IMR-90 (cell line): ENCODE measurements around the gene CDKL5. TPM values are rescaled to one million over a fixed set of nuclear protein-coding genes. Genes with fewer than 3 reads are reported as not detected.

Source experiments
- ATAC-seq: fragments of 200-7000 bp; cut with Tn5 transposase; 2 replicates; pipeline ENCODE4 v1.9.1; 2020; ENCODE audit warnings: low read depth, mild to moderate bottlenecking, moderate library complexity
- BruUV-seq: library from RNA; stranded (reverse); fragments of 400-500 nt; replicated peaks from 2 replicates; lab custom pipeline; 2021; lab: Mats Ljungman, UMichigan
- CTCF ChIA-PET: fragments of 300-600 bp; formaldehyde crosslinking; extraction: SDS; loops from one replicate; lab custom pipeline; 2021; ENCODE audit warnings: antibody characterized with exemption; lab: Yijun Ruan, JAX
- POLR2A ChIA-PET: fragments of 300-600 bp; sonication (Branson Sonifier 250); formaldehyde crosslinking; loops from one replicate; lab custom pipeline; 2022; ENCODE audit warnings: antibody characterized with exemption; ENCODE audit not compliant: unreplicated experiment; lab: Charles Lee
- DNase-seq: peaks from one replicate; pipeline ENCODE4 v3.0.0; 2013
- H2AFZ ChIP-seq: replicated peaks from 2 replicates; pipeline ENCODE3; 2013; ENCODE audit warnings: low read length, mild to moderate bottlenecking; ENCODE audit not compliant: poor library complexity
- H2AK5ac ChIP-seq: 2 replicates; pipeline ENCODE4 v1.6.1; 2013; ENCODE audit warnings: low read depth, low read length, inconsistent platforms
- H2AK9ac ChIP-seq: replicated peaks from 2 replicates; pipeline ENCODE3; 2013; ENCODE audit warnings: mild to moderate bottlenecking, low read depth, low read length, moderate library complexity; ENCODE audit not compliant: poor library complexity
- H2BK120ac ChIP-seq: 2 replicates; pipeline ENCODE4 v1.6.1; 2013; ENCODE audit warnings: low read depth, low read length, inconsistent platforms
- H2BK15ac ChIP-seq: 3 replicates; pipeline ENCODE4 v1.6.1; 2013; ENCODE audit warnings: low read depth, low read length, inconsistent platforms
- H2BK20ac ChIP-seq: 2 replicates; pipeline ENCODE4 v1.6.1; 2013; ENCODE audit warnings: low read depth, mild to moderate bottlenecking, inconsistent platforms, low read length, moderate library complexity
- H2BK5ac ChIP-seq: 2 replicates; pipeline ENCODE4 v1.6.1; 2013; ENCODE audit warnings: mild to moderate bottlenecking, low read depth, low read length, inconsistent platforms; ENCODE audit not compliant: poor library complexity, severe bottlenecking
- H3K14ac ChIP-seq: replicated peaks from 2 replicates; pipeline ENCODE4 v1.6.1; 2013; ENCODE audit warnings: low read depth, low read length, inconsistent platforms
- H3K18ac ChIP-seq: 2 replicates; pipeline ENCODE4 v1.6.1; 2013; ENCODE audit warnings: low read depth, low read length, control low read depth
- H3K23ac ChIP-seq: 2 replicates; pipeline ENCODE4 v1.6.1; 2013; ENCODE audit warnings: low read depth, low read length, inconsistent platforms
- H3K27ac ChIP-seq: 2 replicates; pipeline ENCODE4 v1.5.1; 2013; ENCODE audit warnings: mild to moderate bottlenecking, control low read depth, low read length; ENCODE audit not compliant: insufficient read depth
- H3K27me3 ChIP-seq: 2 replicates; pipeline ENCODE4 v1.6.1; 2013; ENCODE audit warnings: low read length; ENCODE audit not compliant: control insufficient read depth, insufficient read depth
- H3K36me3 ChIP-seq: 2 replicates; pipeline ENCODE4 v1.6.1; 2013; ENCODE audit warnings: low read length, mixed read lengths; ENCODE audit not compliant: control insufficient read depth, insufficient read depth
- H3K4ac ChIP-seq: 2 replicates; pipeline ENCODE4 v1.6.1; 2013; ENCODE audit warnings: low read depth, low read length, inconsistent platforms
- H3K4me1 ChIP-seq: 2 replicates; pipeline ENCODE4 v1.6.1; 2013; ENCODE audit warnings: low read length, mixed read lengths; ENCODE audit not compliant: control insufficient read depth, insufficient read depth
- H3K4me2 ChIP-seq: 2 replicates; pipeline ENCODE4 v1.6.1; 2013; ENCODE audit warnings: low read depth, mild to moderate bottlenecking, control low read depth, low read length, moderate library complexity
- H3K4me3 ChIP-seq: 2 replicates; pipeline ENCODE4 v1.5.1; 2013; ENCODE audit warnings: low read depth, mild to moderate bottlenecking, control low read depth, low read length, moderate library complexity; ENCODE audit not compliant: insufficient read depth
- H3K56ac ChIP-seq: 2 replicates; pipeline ENCODE4 v1.6.1; 2013; ENCODE audit warnings: low read length, inconsistent platforms; ENCODE audit not compliant: insufficient read depth; ENCODE audit errors: extremely low read depth
- H3K79me1 ChIP-seq, 2 experiments: 2 replicates each; pipeline ENCODE4 v1.6.1; 2013; ENCODE audit warnings: low read length in 2 of 2, inconsistent platforms in 1 of 2, low read depth in 1 of 2
- H3K9ac ChIP-seq: 2 replicates; pipeline ENCODE4 v1.6.1; 2013; ENCODE audit warnings: low read depth, low read length, control low read depth
- H3K9me1 ChIP-seq: 2 replicates; pipeline ENCODE4 v1.6.1; 2013; ENCODE audit warnings: low read length, inconsistent platforms; ENCODE audit not compliant: insufficient read depth
- H3K9me3 ChIP-seq: 2 replicates; pipeline ENCODE4 v1.6.1; 2013; ENCODE audit warnings: low read length; ENCODE audit not compliant: control insufficient read depth, insufficient read depth
- H4K20me1 ChIP-seq: 2 replicates; pipeline ENCODE4 v1.6.1; 2013; ENCODE audit warnings: low read length, inconsistent platforms; ENCODE audit not compliant: insufficient read depth
- H4K5ac ChIP-seq: 2 replicates; pipeline ENCODE4 v1.6.1; 2013; ENCODE audit warnings: mild to moderate bottlenecking, low read depth, low read length, control low read depth
- H4K8ac ChIP-seq, 2 experiments: 2 replicates each; pipeline ENCODE4 v1.6.1; 2013; ENCODE audit warnings: low read depth in 2 of 2, low read length in 2 of 2, control low read depth in 1 of 2, inconsistent platforms in 1 of 2
- H4K91ac ChIP-seq: 2 replicates; pipeline ENCODE4 v1.6.1; 2013; ENCODE audit warnings: low read depth, low read length, inconsistent platforms; ENCODE audit not compliant: insufficient read depth
- BHLHE40 ChIP-seq: fragments of 150-350 bp; IDR thresholded peaks from 2 replicates; pipeline ENCODE4 v1.6.1; 2016; ENCODE audit warnings: mild to moderate bottlenecking, low read depth, low read length
- CEBPB ChIP-seq: IDR thresholded peaks from 2 replicates; pipeline ENCODE4 v1.6.1; 2012; ENCODE audit warnings: low read depth, low read length, improper control_type of control experiment
- CHD1 ChIP-seq: IDR thresholded peaks from 2 replicates; pipeline ENCODE4 v1.6.1; 2012; ENCODE audit warnings: low read depth, low read length, improper control_type of control experiment
- FOS ChIP-seq: fragments of 150-350 bp; IDR thresholded peaks from 2 replicates; pipeline ENCODE4 v1.6.1; 2016; ENCODE audit warnings: low read depth, low read length
- MAFK ChIP-seq: IDR thresholded peaks from 2 replicates; pipeline ENCODE4 v1.6.1; 2012; ENCODE audit warnings: low read depth, low read length, improper control_type of control experiment
- MAZ ChIP-seq: IDR thresholded peaks from 2 replicates; pipeline ENCODE4 v1.6.1; 2012; ENCODE audit warnings: low read depth, mild to moderate bottlenecking, low read length, improper control_type of control experiment, moderate library complexity, borderline replicate concordance
- RAD21 ChIP-seq: IDR thresholded peaks from 2 replicates; pipeline ENCODE4 v1.6.1; 2012; ENCODE audit warnings: low read length, improper control_type of control experiment
- RCOR1 ChIP-seq: IDR thresholded peaks from 2 replicates; pipeline ENCODE4 v1.6.1; 2012; ENCODE audit warnings: mild to moderate bottlenecking, low read length, improper control_type of control experiment; ENCODE audit not compliant: insufficient replicate concordance
- RFX5 ChIP-seq: IDR thresholded peaks from 2 replicates; pipeline ENCODE4 v1.8.0; 2012; ENCODE audit warnings: low read depth, mild to moderate bottlenecking, low read length, moderate library complexity
- SMC3 ChIP-seq: fragments of 150-350 bp; IDR thresholded peaks from 2 replicates; pipeline ENCODE4 v1.6.1; 2016; ENCODE audit warnings: low read depth, mild to moderate bottlenecking, antibody characterized with exemption, low read length, moderate library complexity
- WGBS, 2 experiments: methylation state at CpG; one replicate each; pipeline versions ENCODE4 v1.1.5 to v1.1.7; 2013; ENCODE audit warnings: missing lambda C conversion rate in 2 of 2; ENCODE audit not compliant: insufficient read length in 1 of 2; ENCODE audit errors: extremely low coverage in 2 of 2; 5-methylcytosine and 5-hydroxymethylcytosine counted together
- dilution Hi-C: fragments of 300-500 bp; cut with HindIII; formaldehyde crosslinking; loops from one replicate; pipeline ENCODE4 v1.14.3; 2018; ENCODE audit warnings: low sequenced_read_pairs; ENCODE audit not compliant: unreplicated experiment
- in situ Hi-C: fragments of 300-500 bp; cut with MboI; formaldehyde crosslinking; loops from 3 replicates; pipeline ENCODE4 v1.14.3; 2019; ENCODE audit warnings: low sequenced_read_pairs, inconsistent platforms, mixed read lengths
- intact Hi-C: fragments of 100-400 bp; cut with micrococcal nuclease; formaldehyde crosslinking; loops from 2 replicates; pipeline ENCODE4 v1.10.0; 2022
- polyA plus RNA-seq, 3 experiments: library from polyadenylated mRNA; depleted of rRNA; stranded (reverse); fragments of >200 nt; gene quantifications; 2 replicates each; pipeline ENCODE4 v1.2.3, GENCODE V29; 2012; ENCODE audit warnings: low replicate concordance in 1 of 3
- total RNA-seq: library from RNA; depleted of rRNA; stranded (reverse); fragments of >200 nt; gene quantifications from 2 replicates; pipeline ENCODE4 v1.2.3, GENCODE V29; 2012
- TF ChIP-seq, protein P1 (sequence below): fragments of 150-350 bp; IDR thresholded peaks from 2 replicates; pipeline ENCODE4 v1.6.1; 2016; ENCODE audit warnings: low read depth, mild to moderate bottlenecking, low read length, moderate library complexity, borderline replicate concordance
- TF ChIP-seq, protein P2 (sequence below): fragments of 150-350 bp; IDR thresholded peaks from 2 replicates; pipeline ENCODE4 v1.6.1; 2017; ENCODE audit warnings: mild to moderate bottlenecking, antibody characterized with exemption, low read length, low read depth

CDKL5 gene
- total and polyA plus RNA-seq, 2 of the 4 experiments (the other 2 are of a cell fraction) = 3.5 to 9.7 TPM

DNA sequence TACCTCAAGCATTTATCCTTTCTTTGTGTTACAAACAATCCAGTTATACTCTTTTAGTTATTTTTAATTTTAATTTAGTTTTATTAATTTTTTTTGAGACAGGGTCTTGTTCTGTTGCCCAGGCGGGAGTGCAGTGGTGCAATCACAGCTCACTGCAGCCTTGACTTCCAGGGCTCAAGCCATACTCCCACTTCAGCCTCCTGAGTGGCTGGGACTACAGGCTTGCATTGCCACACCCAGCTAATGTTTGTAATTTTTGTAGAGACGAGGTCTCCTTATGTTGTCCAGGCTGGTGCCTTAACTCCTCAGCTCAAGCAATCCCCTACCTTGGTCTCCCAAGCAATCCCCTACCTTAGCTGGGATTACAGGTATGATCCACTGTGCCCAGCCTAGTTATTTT, 45.9 kb downstream of the CDKL5 start:
- POLR2A ChIA-PET = no interaction called here
- dilution Hi-C loops = no loop called here

More for the DNA sequence above, 45.9 kb downstream of the CDKL5 start:
- DNase-seq (no peak), ATAC-seq (no peak)
- H2BK20ac ChIP-seq = no peak overlapping the region
- H3K4me1 ChIP-seq = no peaks in the 10 kb centered on the region
- H3K23ac ChIP-seq = no peak overlapping the region
- in situ Hi-C loops = no loop called here
- no peak overlapping the region for H4K8ac ChIP-seq
- no peak overlapping the region for H4K5ac ChIP-seq
- H4K91ac ChIP-seq = no peak overlapping the region
- no peak overlapping the region for H2AK5ac ChIP-seq
- H3K9me1 ChIP-seq = no peaks in the 10 kb centered on the region
- no peak overlapping the region for H2BK120ac ChIP-seq
- H3K14ac ChIP-seq = no peak overlapping the region
- BruUV-seq = no TSS peak
- no peaks in the 10 kb centered on the region for H3K27me3 ChIP-seq
- H2AK9ac ChIP-seq = no peak overlapping the region
- no peak overlapping the region for H3K4me2 ChIP-seq
- no peaks in the 10 kb centered on the region for H3K36me3 ChIP-seq
- intact Hi-C loops = no loop called here
- no peak overlapping the region for H3K18ac ChIP-seq
- CTCF ChIA-PET = no interaction called here
- no peaks in the 10 kb centered on the region for H4K20me1 ChIP-seq
- no peak overlapping the region for H3K27ac ChIP-seq
- no peak overlapping the region for H3K4ac ChIP-seq
- no peak overlapping the region for H2BK5ac ChIP-seq
- no peak overlapping the region for H3K56ac ChIP-seq
- TF ChIP-seq, protein P1, sequence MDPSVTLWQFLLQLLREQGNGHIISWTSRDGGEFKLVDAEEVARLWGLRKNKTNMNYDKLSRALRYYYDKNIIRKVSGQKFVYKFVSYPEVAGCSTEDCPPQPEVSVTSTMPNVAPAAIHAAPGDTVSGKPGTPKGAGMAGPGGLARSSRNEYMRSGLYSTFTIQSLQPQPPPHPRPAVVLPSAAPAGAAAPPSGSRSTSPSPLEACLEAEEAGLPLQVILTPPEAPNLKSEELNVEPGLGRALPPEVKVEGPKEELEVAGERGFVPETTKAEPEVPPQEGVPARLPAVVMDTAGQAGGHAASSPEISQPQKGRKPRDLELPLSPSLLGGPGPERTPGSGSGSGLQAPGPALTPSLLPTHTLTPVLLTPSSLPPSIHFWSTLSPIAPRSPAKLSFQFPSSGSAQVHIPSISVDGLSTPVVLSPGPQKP = no peak
- TF ChIP-seq MAZ (no peak), MAFK (no peak), SMC3 (no peak), BHLHE40 (no peak), FOS (no peak), RFX5 (no peak), RAD21 (no peak), CEBPB (no peak), CHD1 (no peak), RCOR1 (no peak)
- TF ChIP-seq, protein P2, sequence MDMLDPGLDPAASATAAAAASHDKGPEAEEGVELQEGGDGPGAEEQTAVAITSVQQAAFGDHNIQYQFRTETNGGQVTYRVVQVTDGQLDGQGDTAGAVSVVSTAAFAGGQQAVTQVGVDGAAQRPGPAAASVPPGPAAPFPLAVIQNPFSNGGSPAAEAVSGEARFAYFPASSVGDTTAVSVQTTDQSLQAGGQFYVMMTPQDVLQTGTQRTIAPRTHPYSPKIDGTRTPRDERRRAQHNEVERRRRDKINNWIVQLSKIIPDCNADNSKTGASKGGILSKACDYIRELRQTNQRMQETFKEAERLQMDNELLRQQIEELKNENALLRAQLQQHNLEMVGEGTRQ = no peak
- H3K9ac ChIP-seq = no peak overlapping the region
- no peak overlapping the region for H3K4me3 ChIP-seq
- no peaks in the 10 kb centered on the region for H3K9me3 ChIP-seq
- H3K79me1 ChIP-seq = peaks cover 0 to 3% of the 10 kb centered on the region in 2 experiments; a peak in 2 of 4 replicates
- no peak overlapping the region for H2BK15ac ChIP-seq
- no peak overlapping the region for H2AFZ ChIP-seq
- no CpG with 5 or more reads among the region's 2 CpGs for WGBS, 2 experiments
